ENCODE results near the gene CYTH1. TPM values are rescaled to one million over a fixed set of nuclear protein-coding genes. Genes with fewer than 3 reads are reported as not detected.

CYTH1 gene
- total RNA-seq, 1 experiment from 2014 or later: 40.3 TPM

GRCh38 chr17:78819402-78819801 is 37.3 kb upstream of the CYTH1 start:
- Histone ChIP-seq H3K79me2 (ENCODE audit: low read depth) (no peaks in the 10 kb centered on the region), H3K27ac (no peak overlapping the region), H3K9me2 (ENCODE audit: insufficient read depth) (no peaks in the 10 kb centered on the region), H3K9me3 (ENCODE audit: insufficient read depth, low read depth) (no peaks in the 10 kb centered on the region), H3K36me3 (ENCODE audit: low read depth) (peaks cover 13% of the 10 kb centered on the region; the same call in 1 of the 2 replicates), H3K4me1 (replicated peaks; ENCODE audit: insufficient read depth) (no peaks in the 10 kb centered on the region), H3F3A (ENCODE audit: insufficient read depth, low read depth) (no peaks in the 10 kb centered on the region), H3K4me3 (no peak overlapping the region), H3K27me3 (ENCODE audit: insufficient read depth, low read depth) (no peaks in the 10 kb centered on the region), H2AFZ (no peak overlapping the region), H3K4me2 (no peak overlapping the region), H4K20me1 (ENCODE audit: insufficient read depth) (no peaks in the 10 kb centered on the region; the same call in 1 of the 2 replicates)
- ChIA-PET POLR2A (ENCODE audit: unreplicated experiment) (no interaction called here), CTCF (interaction anchor here (0.6 kb wide), 1 partner anchor 47 kb away, joined by 3 read pairs; no protein-coding TSS in a partner anchor)
- TF ChIP-seq CTCF (conservative IDR thresholded peaks at IDR 0.05) (no peak), EZH2 (IDR thresholded peaks at IDR 0.05; ENCODE audit: low read depth) (no peak)
- intact Hi-C loops (cut with micrococcal nuclease; ENCODE audit: unreplicated experiment): no loop called here
- DNase-seq: no peak
- BruUV-seq (replicated peaks): no TSS peak

GRCh38 chr17:78818932-78819331 is 36.9 kb upstream of the CYTH1 start:
- no peaks in the 10 kb centered on the region; the same call in 1 of the 2 replicates for H4K20me1 ChIP-seq (ENCODE audit: insufficient read depth)
- TF ChIP-seq EZH2 (IDR thresholded peaks at IDR 0.05; ENCODE audit: low read depth) (no peak), CTCF (conservative IDR thresholded peaks at IDR 0.05) (no peak)
- H3K79me2 ChIP-seq (ENCODE audit: low read depth): no peaks in the 10 kb centered on the region
- H3K4me2 ChIP-seq: no peak overlapping the region
- no peaks in the 10 kb centered on the region for H3K9me2 ChIP-seq (ENCODE audit: insufficient read depth)
- no peak for DNase-seq
- CTCF ChIA-PET: interaction anchor here (0.6 kb wide), 1 partner anchor 47 kb away, joined by 3 read pairs; no protein-coding TSS in a partner anchor
- no peak overlapping the region for H3K4me3 ChIP-seq
- H3K27ac ChIP-seq: no peak overlapping the region
- intact Hi-C loops (cut with micrococcal nuclease; ENCODE audit: unreplicated experiment): no loop called here
- no peaks in the 10 kb centered on the region for H3K27me3 ChIP-seq (ENCODE audit: insufficient read depth, low read depth)
- no peaks in the 10 kb centered on the region for H3K9me3 ChIP-seq (ENCODE audit: insufficient read depth, low read depth)
- BruUV-seq (replicated peaks): no TSS peak
- POLR2A ChIA-PET (ENCODE audit: unreplicated experiment): interaction anchor here (0.7 kb wide), 1 partner anchor 510 kb away, joined by 5 read pairs; no protein-coding TSS in a partner anchor
- no peak overlapping the region for H2AFZ ChIP-seq
- H3F3A ChIP-seq (ENCODE audit: insufficient read depth, low read depth): no peaks in the 10 kb centered on the region
- H3K4me1 ChIP-seq (replicated peaks; ENCODE audit: insufficient read depth): no peaks in the 10 kb centered on the region
- H3K36me3 ChIP-seq (ENCODE audit: low read depth): peaks cover 13% of the 10 kb centered on the region; the same call in 1 of the 2 replicates

GRCh38 chr17:78818152-78818846 is 36.2 kb upstream of the CYTH1 start:
- Histone ChIP-seq H3K27me3 (ENCODE audit: insufficient read depth, low read depth) (no peaks in the 10 kb centered on the region), H3F3A (ENCODE audit: insufficient read depth, low read depth) (no peaks in the 10 kb centered on the region), H2AFZ (no peak overlapping the region), H3K79me2 (ENCODE audit: low read depth) (no peaks in the 10 kb centered on the region), H3K9me2 (ENCODE audit: insufficient read depth) (no peaks in the 10 kb centered on the region), H3K36me3 (ENCODE audit: low read depth) (peaks cover 13% of the 10 kb centered on the region; the same call in 1 of the 2 replicates), H3K4me3 (no peak overlapping the region), H3K4me1 (replicated peaks; ENCODE audit: insufficient read depth) (no peaks in the 10 kb centered on the region), H3K9me3 (ENCODE audit: insufficient read depth, low read depth) (no peaks in the 10 kb centered on the region), H3K27ac (no peak overlapping the region), H4K20me1 (ENCODE audit: insufficient read depth) (no peaks in the 10 kb centered on the region; the same call in 1 of the 2 replicates), H3K4me2 (no peak overlapping the region)
- POLR2A ChIA-PET (ENCODE audit: unreplicated experiment): interaction anchor here (0.7 kb wide), 1 partner anchor 510 kb away, joined by 5 read pairs; no protein-coding TSS in a partner anchor
- no TSS peak for BruUV-seq (replicated peaks)
- TF ChIP-seq EZH2 (IDR thresholded peaks at IDR 0.05; ENCODE audit: low read depth) (no peak), CTCF (conservative IDR thresholded peaks at IDR 0.05) (no peak)
- CTCF ChIA-PET: no interaction called here
- no peak for DNase-seq
- intact Hi-C loops (cut with micrococcal nuclease; ENCODE audit: unreplicated experiment): no loop called here
